ENCODE data around the gene OLFML1. TPM values are rescaled to one million over a fixed set of nuclear protein-coding genes. Genes with fewer than 3 reads are reported as not detected.

The OLFML1 gene
- total RNA-seq, 1 donor from 2014 or later, result not detected

- Histone ChIP-seq H3K27ac (ENCODE audit: low read depth, low read length) (no peak overlapping the region), H3K4me2 (ENCODE audit: low read length) (no peak overlapping the region), H3K9ac (ENCODE audit: low read length) (no peak overlapping the region), H3K27me3 (ENCODE audit: insufficient read depth, low read length) (no peaks in the 10 kb centered on the region), H3K79me2 (ENCODE audit: insufficient read depth, low read length) (no peaks in the 10 kb centered on the region), H3K36me3 (ENCODE audit: insufficient read depth, low read length) (no peaks in the 10 kb centered on the region), H2AFZ (ENCODE audit: low read depth, low read length) (no peak overlapping the region), H3K4me1 (ENCODE audit: insufficient read depth, low read length) (no peaks in the 10 kb centered on the region), H3K4me3 (ENCODE audit: insufficient read depth, low read depth, low read length) (no peak overlapping the region), H4K20me1 (ENCODE audit: insufficient read depth, low read length) (no peaks in the 10 kb centered on the region), H3K9me3 (ENCODE audit: insufficient read depth, low read depth, low read length) (no peaks in the 10 kb centered on the region)
- Mint-ChIP-seq H3K27ac (ENCODE audit: unreplicated experiment) (no peak overlapping the region), H3K4me3 (ENCODE audit: unreplicated experiment) (no peak overlapping the region), H3K4me1 (ENCODE audit: low read depth, unreplicated experiment) (peaks cover 9% of the 10 kb centered on the region), H3K36me3 (ENCODE audit: low read depth, unreplicated experiment) (no peaks in the 10 kb centered on the region), H3K9me3 (ENCODE audit: unreplicated experiment) (no peaks in the 10 kb centered on the region), H3K27me3 (ENCODE audit: low read depth, unreplicated experiment) (peaks cover 8% of the 10 kb centered on the region)
- no peak for FAIRE-seq
- no peak for TF ChIP-seq EZH2 (IDR thresholded peaks at IDR 0.05; ENCODE audit: insufficient read depth, low read length)
- TF ChIP-seq CTCF (IDR thresholded peaks at IDR 0.05; ENCODE audit: insufficient read depth, low read depth, low read length), result no peak
- DNase-seq (ENCODE audit: low read depth), result no peak
Measured at GRCh38 chr11:7552666-7553065, 67.4 kb downstream of the OLFML1 start.

- no peak overlapping the region for H2AFZ ChIP-seq (ENCODE audit: low read depth, low read length)
- H3K4me3 ChIP-seq (ENCODE audit: insufficient read depth, low read depth, low read length), result no peak overlapping the region
- FAIRE-seq, result no peak
- H3K4me1 Mint-ChIP-seq (ENCODE audit: low read depth, unreplicated experiment), result peaks cover 9% of the 10 kb centered on the region
- H3K4me1 ChIP-seq (ENCODE audit: insufficient read depth, low read length), result no peaks in the 10 kb centered on the region
- H3K27ac Mint-ChIP-seq (ENCODE audit: unreplicated experiment), result no peak overlapping the region
- no peaks in the 10 kb centered on the region for H4K20me1 ChIP-seq (ENCODE audit: insufficient read depth, low read length)
- H3K4me3 Mint-ChIP-seq (ENCODE audit: unreplicated experiment), result no peak overlapping the region
- no peak for DNase-seq (ENCODE audit: low read depth)
- no peak overlapping the region for H3K27ac ChIP-seq (ENCODE audit: low read depth, low read length)
- no peaks in the 10 kb centered on the region for H3K79me2 ChIP-seq (ENCODE audit: insufficient read depth, low read length)
- TF ChIP-seq CTCF (IDR thresholded peaks at IDR 0.05; ENCODE audit: insufficient read depth, low read depth, low read length) (no peak), EZH2 (IDR thresholded peaks at IDR 0.05; ENCODE audit: insufficient read depth, low read length) (no peak)
- no peaks in the 10 kb centered on the region for H3K36me3 Mint-ChIP-seq (ENCODE audit: low read depth, unreplicated experiment)
- H3K27me3 Mint-ChIP-seq (ENCODE audit: low read depth, unreplicated experiment), result peaks cover 6% of the 10 kb centered on the region
- H3K9ac ChIP-seq (ENCODE audit: low read length), result no peak overlapping the region
- H3K27me3 ChIP-seq (ENCODE audit: insufficient read depth, low read length), result no peaks in the 10 kb centered on the region
- no peaks in the 10 kb centered on the region for H3K9me3 Mint-ChIP-seq (ENCODE audit: unreplicated experiment)
- H3K9me3 ChIP-seq (ENCODE audit: insufficient read depth, low read depth, low read length), result no peaks in the 10 kb centered on the region
- no peaks in the 10 kb centered on the region for H3K36me3 ChIP-seq (ENCODE audit: insufficient read depth, low read length)
- no peak overlapping the region for H3K4me2 ChIP-seq (ENCODE audit: low read length)
Measured at GRCh38 chr11:7555052-7555699, 69.9 kb downstream of the OLFML1 start.

- Histone ChIP-seq H3K27me3 (ENCODE audit: insufficient read depth, low read length) (no peaks in the 10 kb centered on the region), H3K79me2 (ENCODE audit: insufficient read depth, low read length) (no peaks in the 10 kb centered on the region), H3K36me3 (ENCODE audit: insufficient read depth, low read length) (no peaks in the 10 kb centered on the region), H3K27ac (ENCODE audit: low read depth, low read length) (no peak overlapping the region), H2AFZ (ENCODE audit: low read depth, low read length) (no peak overlapping the region), H3K4me3 (ENCODE audit: insufficient read depth, low read depth, low read length) (no peak overlapping the region), H3K9ac (ENCODE audit: low read length) (no peak overlapping the region), H3K4me1 (ENCODE audit: insufficient read depth, low read length) (no peaks in the 10 kb centered on the region), H3K4me2 (ENCODE audit: low read length) (no peak overlapping the region), H3K9me3 (ENCODE audit: insufficient read depth, low read depth, low read length) (no peaks in the 10 kb centered on the region), H4K20me1 (ENCODE audit: insufficient read depth, low read length) (no peaks in the 10 kb centered on the region)
- Mint-ChIP-seq H3K27ac (ENCODE audit: unreplicated experiment) (no peak overlapping the region), H3K9me3 (ENCODE audit: unreplicated experiment) (no peaks in the 10 kb centered on the region), H3K4me3 (ENCODE audit: unreplicated experiment) (no peak overlapping the region), H3K36me3 (ENCODE audit: low read depth, unreplicated experiment) (no peaks in the 10 kb centered on the region), H3K27me3 (ENCODE audit: low read depth, unreplicated experiment) (peaks cover 6% of the 10 kb centered on the region), H3K4me1 (ENCODE audit: low read depth, unreplicated experiment) (no peaks in the 10 kb centered on the region)
- FAIRE-seq (no peak), DNase-seq (ENCODE audit: low read depth) (no peak)
- no peak for TF ChIP-seq EZH2 (IDR thresholded peaks at IDR 0.05; ENCODE audit: insufficient read depth, low read length)
- no peak for TF ChIP-seq CTCF (IDR thresholded peaks at IDR 0.05; ENCODE audit: insufficient read depth, low read depth, low read length)
Measured at GRCh38 chr11:7558046-7558445, 72.7 kb downstream of the OLFML1 start.
